Body of pancreas (tissue), 4 donors: ENCODE results near the gene PLPP2.

ENCODE experiments used
- POLR2A ChIP-seq, 3 donors: fragments of 450-650 bp; IDR thresholded peaks; one replicate each; pipeline ENCODE4 v1.6.1; 2016; ENCODE audit warnings: antibody characterized with exemption in 3 of 3, mild to moderate bottlenecking in 2 of 3
- TF ChIP-seq, protein P1 (sequence below), 7 experiments: fragments of 450-650 bp in 4 of 7; fragments of 200-600 bp in 3 of 7; sonication (generic) in 3 of 7; IDR thresholded peaks; one replicate each; pipeline ENCODE4 v1.5.1; 2016 to 2019; ENCODE audit warnings: antibody characterized with exemption in 7 of 7

DNA sequence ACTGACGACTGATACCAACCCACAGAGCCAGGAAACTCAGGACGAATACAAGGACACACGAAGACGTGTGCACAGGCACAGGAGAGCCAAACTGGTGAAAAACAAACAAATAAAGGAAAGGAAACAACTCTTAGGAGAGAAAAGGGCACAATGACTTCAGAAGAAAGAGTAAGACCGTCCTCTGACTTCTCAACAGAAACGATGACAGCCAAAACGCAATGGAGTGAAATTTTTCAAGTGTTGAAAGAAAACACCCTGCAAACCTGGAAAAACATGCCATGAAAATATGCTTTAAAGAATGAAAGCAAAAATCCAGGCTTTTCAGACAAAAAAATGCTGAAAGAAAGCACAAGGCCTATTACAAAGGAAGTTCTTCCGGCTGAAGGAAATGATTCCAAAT lies 24.6 kb upstream of the PLPP2 start:
- TF ChIP-seq, protein P1, sequence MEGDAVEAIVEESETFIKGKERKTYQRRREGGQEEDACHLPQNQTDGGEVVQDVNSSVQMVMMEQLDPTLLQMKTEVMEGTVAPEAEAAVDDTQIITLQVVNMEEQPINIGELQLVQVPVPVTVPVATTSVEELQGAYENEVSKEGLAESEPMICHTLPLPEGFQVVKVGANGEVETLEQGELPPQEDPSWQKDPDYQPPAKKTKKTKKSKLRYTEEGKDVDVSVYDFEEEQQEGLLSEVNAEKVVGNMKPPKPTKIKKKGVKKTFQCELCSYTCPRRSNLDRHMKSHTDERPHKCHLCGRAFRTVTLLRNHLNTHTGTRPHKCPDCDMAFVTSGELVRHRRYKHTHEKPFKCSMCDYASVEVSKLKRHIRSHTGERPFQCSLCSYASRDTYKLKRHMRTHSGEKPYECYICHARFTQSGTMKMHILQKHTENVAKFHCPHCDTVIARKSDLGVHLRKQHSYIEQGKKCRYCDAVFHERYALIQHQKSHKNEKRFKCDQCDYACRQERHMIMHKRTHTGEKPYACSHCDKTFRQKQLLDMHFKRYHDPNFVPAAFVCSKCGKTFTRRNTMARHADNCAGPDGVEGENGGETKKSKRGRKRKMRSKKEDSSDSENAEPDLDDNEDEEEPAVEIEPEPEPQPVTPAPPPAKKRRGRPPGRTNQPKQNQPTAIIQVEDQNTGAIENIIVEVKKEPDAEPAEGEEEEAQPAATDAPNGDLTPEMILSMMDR (IDR thresholded peaks at IDR 0.05): no peak
- no peak for TF ChIP-seq POLR2A (IDR thresholded peaks at IDR 0.05)
